SU-DHL-6 (cell line): ENCODE data around the gene URAD.

ENCODE experiments used
- H2AFZ ChIP-seq: fragments of 200-600 bp; sonication (generic); 2 replicates; pipeline ENCODE4 v1.6.1; 2014; ENCODE audit warnings: low read depth, mild to moderate bottlenecking, moderate library complexity, mixed read lengths, antibody characterized with exemption, low read length; ENCODE audit not compliant: severe bottlenecking
- H3F3A ChIP-seq: fragments of 200-600 bp; shearing (Covaris generic); 2 replicates; pipeline ENCODE4 v1.6.0; 2016; ENCODE audit warnings: antibody characterized with exemption, mild to moderate bottlenecking; ENCODE audit not compliant: insufficient read depth
- H3K27ac ChIP-seq: fragments of 200-600 bp; sonication (generic); 2 replicates; pipeline ENCODE4 v1.5.1; 2016; ENCODE audit warnings: low read depth, mild to moderate bottlenecking, low read length, moderate library complexity, mixed read lengths
- H3K27me3 ChIP-seq: fragments of 200-600 bp; sonication (generic), shearing (Covaris generic); 2 replicates; pipeline ENCODE4 v1.6.0; 2014; ENCODE audit warnings: mild to moderate bottlenecking, low read length
- H3K36me3 ChIP-seq: fragments of 200-600 bp; sonication (generic); 2 replicates; pipeline ENCODE4 v1.6.1; 2014; ENCODE audit warnings: mild to moderate bottlenecking, low read length, mixed read lengths
- H3K4me2 ChIP-seq: fragments of 300-600, 200-600 bp; shearing (Covaris generic), sonication (generic); 2 replicates; pipeline ENCODE4 v1.6.0; 2014; ENCODE audit warnings: low read length, low read depth, mild to moderate bottlenecking; ENCODE audit not compliant: poor library complexity, severe bottlenecking
- H3K4me3 ChIP-seq: fragments of 200-600 bp; sonication (generic); 2 replicates; pipeline ENCODE4 v1.5.1; 2014; ENCODE audit warnings: antibody characterized with exemption, low read length, mild to moderate bottlenecking, mixed read lengths; ENCODE audit not compliant: insufficient read depth, poor library complexity, severe bottlenecking
- H3K79me2 ChIP-seq: fragments of 200-600 bp; sonication (generic); 2 replicates; pipeline ENCODE4 v1.6.1; 2014; ENCODE audit warnings: mild to moderate bottlenecking, low read length, moderate library complexity; ENCODE audit not compliant: insufficient read depth
- H3K9ac ChIP-seq: fragments of 200-600 bp; sonication (generic); 2 replicates; pipeline ENCODE4 v1.7.0; 2014; ENCODE audit warnings: mild to moderate bottlenecking, low read length
- H3K9me2 ChIP-seq: fragments of 200-600 bp; sonication (generic); replicated peaks from 2 replicates; pipeline ENCODE4 v1.6.1; 2014; ENCODE audit warnings: low read length; ENCODE audit not compliant: insufficient read depth
- H3K9me3 ChIP-seq: fragments of 200-600 bp; sonication (generic); 2 replicates; pipeline ENCODE4 v1.6.1; 2014; ENCODE audit warnings: low read length, mixed read lengths; ENCODE audit not compliant: insufficient read depth
- H4K20me1 ChIP-seq: fragments of 200-600 bp; sonication (generic); 2 replicates; pipeline ENCODE4 v1.6.1; 2014; ENCODE audit warnings: low read depth, mild to moderate bottlenecking, antibody characterized with exemption, low read length, moderate library complexity, mixed read lengths
- EZH2phosphoT487 ChIP-seq: fragments of 200-600 bp; sonication (generic), shearing (Covaris generic); conservative IDR thresholded peaks from 2 replicates; pipeline ENCODE4 v1.6.1; 2018; ENCODE audit warnings: mild to moderate bottlenecking, antibody characterized with exemption, low read length, moderate library complexity, mixed read lengths
- TF ChIP-seq, protein P1 (sequence below): fragments of 200-600 bp; sonication (generic); IDR thresholded peaks from one replicate; pipeline ENCODE4 v1.5.1; 2017; ENCODE audit warnings: antibody characterized with exemption, mild to moderate bottlenecking, low read length, moderate library complexity; ENCODE audit not compliant: insufficient read depth, poor library complexity, severe bottlenecking

The URAD gene

DNA sequence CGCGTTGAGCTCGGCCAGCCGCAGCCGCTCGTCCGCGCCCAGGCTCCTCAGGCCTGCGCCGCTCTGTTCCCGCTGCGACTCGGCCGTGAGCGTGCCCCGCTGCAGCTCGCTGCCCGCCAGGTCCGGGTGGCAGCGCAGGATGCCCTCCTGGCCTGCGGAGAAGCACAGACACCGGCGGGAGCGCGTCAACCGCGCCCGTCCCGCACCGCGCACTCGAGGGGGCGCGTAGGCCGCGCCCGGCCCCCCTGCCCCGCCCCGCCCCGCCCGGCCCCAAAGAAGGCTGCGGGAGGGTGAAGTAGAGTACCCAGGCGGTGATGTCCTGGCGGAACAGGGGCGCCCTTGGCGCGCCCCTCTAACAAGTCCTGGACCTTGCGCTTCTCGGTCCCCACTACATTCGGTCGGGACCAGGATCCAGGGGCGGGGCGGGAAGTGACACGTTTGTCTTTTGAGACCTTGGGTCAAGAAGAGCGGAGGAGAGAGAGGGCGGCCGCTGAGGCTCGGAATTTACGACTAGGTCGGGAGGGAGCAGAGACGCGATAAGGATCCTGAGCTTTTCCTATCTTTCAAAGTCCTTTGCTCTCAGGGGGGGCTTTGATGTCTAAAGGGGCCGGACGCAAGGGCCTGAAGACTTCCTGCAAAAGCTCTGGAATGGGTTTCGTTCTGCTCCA, 10.1 kb downstream of the URAD start:
- H3K9me2 ChIP-seq, result no peaks in the 10 kb centered on the region
- no peak overlapping the region for H3K4me2 ChIP-seq
- no peak overlapping the region for H2AFZ ChIP-seq
- H3K9ac ChIP-seq, result no peak overlapping the region
- no peaks in the 10 kb centered on the region for H3K79me2 ChIP-seq
- H3K36me3 ChIP-seq, result no peaks in the 10 kb centered on the region
- no peaks in the 10 kb centered on the region for H3K27me3 ChIP-seq
- no peaks in the 10 kb centered on the region for H4K20me1 ChIP-seq
- no peak overlapping the region for H3K4me3 ChIP-seq
- H3F3A ChIP-seq, result no peaks in the 10 kb centered on the region
- no peak overlapping the region for H3K27ac ChIP-seq
- H3K9me3 ChIP-seq, result no peaks in the 10 kb centered on the region
- TF ChIP-seq EZH2phosphoT487, result no peak
- TF ChIP-seq, protein P1, sequence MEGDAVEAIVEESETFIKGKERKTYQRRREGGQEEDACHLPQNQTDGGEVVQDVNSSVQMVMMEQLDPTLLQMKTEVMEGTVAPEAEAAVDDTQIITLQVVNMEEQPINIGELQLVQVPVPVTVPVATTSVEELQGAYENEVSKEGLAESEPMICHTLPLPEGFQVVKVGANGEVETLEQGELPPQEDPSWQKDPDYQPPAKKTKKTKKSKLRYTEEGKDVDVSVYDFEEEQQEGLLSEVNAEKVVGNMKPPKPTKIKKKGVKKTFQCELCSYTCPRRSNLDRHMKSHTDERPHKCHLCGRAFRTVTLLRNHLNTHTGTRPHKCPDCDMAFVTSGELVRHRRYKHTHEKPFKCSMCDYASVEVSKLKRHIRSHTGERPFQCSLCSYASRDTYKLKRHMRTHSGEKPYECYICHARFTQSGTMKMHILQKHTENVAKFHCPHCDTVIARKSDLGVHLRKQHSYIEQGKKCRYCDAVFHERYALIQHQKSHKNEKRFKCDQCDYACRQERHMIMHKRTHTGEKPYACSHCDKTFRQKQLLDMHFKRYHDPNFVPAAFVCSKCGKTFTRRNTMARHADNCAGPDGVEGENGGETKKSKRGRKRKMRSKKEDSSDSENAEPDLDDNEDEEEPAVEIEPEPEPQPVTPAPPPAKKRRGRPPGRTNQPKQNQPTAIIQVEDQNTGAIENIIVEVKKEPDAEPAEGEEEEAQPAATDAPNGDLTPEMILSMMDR, result no peak

DNA sequence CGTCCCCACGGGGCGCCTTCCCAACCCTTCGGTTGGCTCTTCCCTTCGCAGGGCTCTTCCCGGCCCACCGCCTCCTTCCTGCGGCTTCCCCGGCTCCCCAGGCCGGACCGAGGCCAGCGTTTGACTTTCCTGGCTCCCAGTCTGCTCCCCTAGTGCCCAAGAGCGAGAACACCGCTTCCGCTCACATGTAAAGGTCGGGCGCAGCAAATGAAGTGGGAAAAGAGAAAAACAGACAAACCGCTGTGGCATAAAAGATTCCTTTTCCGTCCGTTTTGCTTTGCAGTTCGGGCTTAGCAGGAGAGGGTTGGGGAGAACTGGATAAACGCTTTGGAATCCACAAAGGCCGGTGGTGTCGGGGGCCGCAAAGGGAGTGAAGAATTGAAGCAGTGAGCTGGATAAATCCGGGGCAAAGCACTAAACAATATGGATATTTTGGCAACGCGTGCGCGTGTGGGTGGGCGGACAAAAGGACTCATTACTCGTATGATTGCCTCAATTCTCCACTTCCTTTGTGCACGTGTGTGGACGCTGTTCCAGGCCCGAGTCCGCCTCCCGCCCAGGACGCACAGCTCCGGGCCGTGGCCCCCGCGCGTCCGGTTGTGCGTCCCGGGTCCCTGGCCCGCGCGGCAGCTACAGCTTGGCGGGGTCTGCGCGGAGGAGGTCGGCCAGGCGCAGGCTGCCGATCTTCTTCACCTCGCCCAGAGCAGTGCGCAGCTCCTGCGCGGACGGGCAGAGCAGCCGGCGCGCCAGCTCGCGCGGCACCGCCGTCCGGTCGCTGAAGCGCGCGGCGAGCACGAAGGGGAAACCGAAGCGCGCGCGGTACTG, 10.8 kb downstream of the URAD start:
- no peak overlapping the region for H3K27ac ChIP-seq
- no peaks in the 10 kb centered on the region for H3K79me2 ChIP-seq
- no peak for TF ChIP-seq EZH2phosphoT487
- TF ChIP-seq, protein P1, result no peak
- H3K9ac ChIP-seq, result no peak overlapping the region
- H3K9me3 ChIP-seq, result no peaks in the 10 kb centered on the region
- no peak overlapping the region for H3K4me3 ChIP-seq
- H3K36me3 ChIP-seq, result no peaks in the 10 kb centered on the region
- no peak overlapping the region for H3K4me2 ChIP-seq
- no peaks in the 10 kb centered on the region for H3K27me3 ChIP-seq
- no peaks in the 10 kb centered on the region for H3K9me2 ChIP-seq
- H4K20me1 ChIP-seq, result no peaks in the 10 kb centered on the region
- no peaks in the 10 kb centered on the region for H3F3A ChIP-seq
- H2AFZ ChIP-seq, result no peak overlapping the region

DNA sequence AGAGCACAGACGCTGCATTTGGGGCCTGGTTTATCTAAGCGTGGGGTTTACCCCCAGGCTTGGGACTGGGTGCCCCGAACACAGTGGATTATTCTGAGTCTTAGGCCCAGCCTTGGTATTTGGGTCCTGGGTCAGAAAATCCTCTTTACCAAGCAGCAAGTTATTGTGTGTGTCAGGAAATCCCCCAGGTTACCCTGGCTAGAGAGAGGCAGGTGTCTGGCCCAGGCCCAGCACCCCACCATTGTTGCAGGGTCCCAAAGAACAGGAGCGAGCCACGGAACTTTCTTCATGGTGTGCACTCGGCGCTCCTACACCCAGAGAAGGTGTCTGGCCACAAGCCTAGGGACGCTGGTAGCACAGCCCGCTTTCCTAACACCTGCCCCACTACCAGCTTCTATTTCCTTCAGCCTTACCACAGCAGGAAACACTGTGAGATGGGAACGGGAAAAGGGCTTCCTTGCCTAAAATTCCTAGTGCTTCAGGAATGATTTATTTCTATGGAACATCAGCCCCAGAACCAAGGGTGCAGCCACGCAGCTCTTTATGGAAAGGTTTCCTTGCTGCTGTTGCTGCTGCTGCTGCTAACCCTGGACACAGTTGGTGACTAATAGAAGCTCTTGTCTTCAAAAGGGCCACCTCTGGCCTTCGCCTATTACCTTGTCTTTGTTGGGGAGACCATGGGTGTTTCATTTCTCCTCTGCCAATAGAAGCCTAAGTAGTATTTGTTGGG, 12.0 kb downstream of the URAD start:
- Histone ChIP-seq H3K79me2 (no peaks in the 10 kb centered on the region), H2AFZ (no peak overlapping the region), H3K27me3 (no peaks in the 10 kb centered on the region), H3K36me3 (no peaks in the 10 kb centered on the region), H3K9me3 (no peaks in the 10 kb centered on the region), H3F3A (no peaks in the 10 kb centered on the region), H3K4me2 (no peak overlapping the region), H4K20me1 (no peaks in the 10 kb centered on the region), H3K4me3 (no peak overlapping the region), H3K9me2 (no peaks in the 10 kb centered on the region), H3K9ac (no peak overlapping the region), H3K27ac (no peak overlapping the region)
- TF ChIP-seq, protein P1, result no peak
- no peak for TF ChIP-seq EZH2phosphoT487
